Cardiac ventricle fibroblast (primary cell): ENCODE measurements around the gene CTXN1. TPM values are rescaled to one million over a fixed set of nuclear protein-coding genes. Genes with fewer than 3 reads are reported as not detected.

Experiments used
- total RNA-seq: library from RNA; depleted of rRNA; stranded (reverse); fragments of >200 nt; gene quantifications from 2 replicates; pipeline ENCODE4 v1.2.3, GENCODE V29; 2015

Gene CTXN1
- 0.59 and 2.4 TPM in 2 replicates for total RNA-seq

GRCh38 chr19:7926021-7926726, at the start of gene CTXN1:
TSS of gene CTXN1 (minus strand) at chr19:7926135. CDS start at chr19:7925538, 597 bp downstream.

GRCh38 chr19:7943444-7944176, 17.7 kb upstream of the CTXN1 start, which contains the start of gene TIMM44:
TSS of gene TIMM44 (minus strand) at chr19:7943666. CDS start at chr19:7943651, 15 bp downstream.

GRCh38 chr19:7919610-7920518, 6.1 kb downstream of the CTXN1 start, which contains the start of gene SNAPC2:
TSS of gene SNAPC2 (plus strand) at chr19:7920338. CDS start at chr19:7920367, 29 bp downstream.

GRCh38 chr19:7914598-7915045, 11.3 kb downstream of the CTXN1 start, which contains the start of gene TGFBR3L:
TSS of gene TGFBR3L (plus strand) at chr19:7914830.

GRCh38 chr19:7903244-7904073, 22.5 kb downstream of the CTXN1 start, which contains the start of gene MAP2K7:
TSS of gene MAP2K7 (plus strand) at chr19:7903877. CDS start at chr19:7903945, 68 bp downstream.

GRCh38 chr19:7888145-7888825, 37.6 kb downstream of the CTXN1 start, which contains the start of gene LRRC8E:
TSS of gene LRRC8E (plus strand) at chr19:7888510. CDS start at chr19:7895604, 7,094 bp downstream.

Other genes starting within 250 kb of the CTXN1 start
- gene MCEMP1, start 249.0 kb downstream of the CTXN1 start, total RNA-seq = not detected in 2 replicates
- gene TRAPPC5, start 245.3 kb downstream of the CTXN1 start, total RNA-seq = 83.4 and 88.0 TPM in 2 replicates
- not detected in 2 replicates for gene FCER2, start 224.0 kb downstream of the CTXN1 start, total RNA-seq
- not detected in 2 replicates for gene CLEC4G, start 194.0 kb downstream of the CTXN1 start, total RNA-seq
- gene CD209, start 178.6 kb downstream of the CTXN1 start, total RNA-seq = not detected in 2 replicates
- not detected in 2 replicates for gene CLEC4M, start 162.9 kb downstream of the CTXN1 start, total RNA-seq
- gene EVI5L, start 95.9 kb downstream of the CTXN1 start, total RNA-seq = 16.8 and 21.4 TPM in 2 replicates
- gene PRR36, start 51.7 kb downstream of the CTXN1 start, total RNA-seq = 0.44 TPM in 1 of 2 replicates, not detected in the other
- 4.1 and 4.6 TPM in 2 replicates for gene LRRC8E, start 37.6 kb downstream of the CTXN1 start, total RNA-seq
- 6.8 and 8.5 TPM in 2 replicates for gene MAP2K7, start 22.3 kb downstream of the CTXN1 start, total RNA-seq
- gene TGFBR3L, start 11.3 kb downstream of the CTXN1 start, total RNA-seq = 0.15 TPM in 1 of 2 replicates, not detected in the other
- gene SNAPC2, start 5.8 kb downstream of the CTXN1 start, total RNA-seq = 30.2 and 31.1 TPM in 2 replicates
- 38.7 and 41.6 TPM in 2 replicates for gene TIMM44, start 17.5 kb upstream of the CTXN1 start, total RNA-seq
- gene ELAVL1, start 79.5 kb upstream of the CTXN1 start, total RNA-seq = 36.1 and 38.2 TPM in 2 replicates
- not detected in 2 replicates for gene CCL25, start 126.6 kb upstream of the CTXN1 start, total RNA-seq
- not detected in 2 replicates for gene FBN3, start 223.5 kb upstream of the CTXN1 start, total RNA-seq